ENCODE measurements around the gene MYO7B.

Gene MYO7B

DNA sequence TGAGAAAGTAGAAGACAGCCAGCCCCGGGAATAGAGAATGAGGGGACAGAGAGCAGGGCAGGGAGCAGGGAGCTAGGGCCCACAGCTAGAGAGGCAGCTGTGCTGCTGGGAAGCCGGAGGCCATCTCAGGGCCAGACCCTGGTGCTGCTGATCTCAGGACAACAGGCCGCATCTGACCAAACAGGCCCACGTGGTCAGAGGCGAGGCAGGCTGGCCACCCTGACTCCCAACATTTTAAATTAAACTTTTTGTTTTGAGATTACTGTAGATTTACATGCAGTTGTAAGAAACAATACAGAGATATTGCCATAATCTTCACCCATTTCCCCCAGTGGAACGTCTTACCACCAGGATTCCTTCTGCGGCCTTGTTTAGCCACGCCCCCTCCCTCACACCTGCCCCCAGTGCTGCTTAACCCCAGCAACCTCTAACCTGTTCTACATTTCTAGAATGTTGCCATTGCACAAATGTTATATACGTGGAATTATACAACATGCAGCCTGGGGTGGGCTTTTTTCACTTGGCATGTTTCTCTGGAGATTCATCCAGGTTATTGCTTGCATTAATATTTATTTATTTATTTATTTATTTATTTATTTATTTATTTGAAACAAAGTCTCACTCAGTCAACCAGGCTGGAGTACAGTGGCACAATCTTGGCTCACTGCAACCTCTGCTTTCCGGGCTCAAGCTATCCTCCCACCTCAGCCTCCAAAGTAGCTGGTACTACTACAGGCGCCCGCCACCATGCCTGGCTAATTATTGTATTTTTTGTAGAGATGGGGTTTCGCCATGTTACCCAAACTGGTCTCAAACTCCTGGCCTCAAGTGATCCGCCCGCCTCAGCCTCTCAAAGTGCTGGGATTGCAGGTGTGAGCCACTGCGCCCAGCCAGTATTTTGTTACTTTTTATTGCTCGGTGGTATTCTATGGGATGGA is 61.8 kb downstream of the MYO7B start:
- Histone ChIP-seq H3K4me2 (ENCODE audit: low read length) (no peak overlapping the region), H3K27ac (ENCODE audit: low read length) (no peak overlapping the region), H3K9ac (ENCODE audit: low read length) (no peak overlapping the region), H3K9me3 (ENCODE audit: insufficient read depth, low read length) (no peaks in the 10 kb centered on the region), H3K36me3 (replicated peaks; ENCODE audit: low read depth, low read length) (no peaks in the 10 kb centered on the region), H4K20me1 (ENCODE audit: insufficient read depth, low read length) (no peaks in the 10 kb centered on the region), H3K4me1 (ENCODE audit: low read length) (no peaks in the 10 kb centered on the region), H3K27me3 (ENCODE audit: low read depth, low read length) (no peaks in the 10 kb centered on the region), H3K79me2 (ENCODE audit: low read length) (no peaks in the 10 kb centered on the region), H3K4me3 (ENCODE audit: low read length) (no peak overlapping the region), H2AFZ (ENCODE audit: low read depth, low read length) (no peak overlapping the region)
- TF ChIP-seq, protein P1, sequence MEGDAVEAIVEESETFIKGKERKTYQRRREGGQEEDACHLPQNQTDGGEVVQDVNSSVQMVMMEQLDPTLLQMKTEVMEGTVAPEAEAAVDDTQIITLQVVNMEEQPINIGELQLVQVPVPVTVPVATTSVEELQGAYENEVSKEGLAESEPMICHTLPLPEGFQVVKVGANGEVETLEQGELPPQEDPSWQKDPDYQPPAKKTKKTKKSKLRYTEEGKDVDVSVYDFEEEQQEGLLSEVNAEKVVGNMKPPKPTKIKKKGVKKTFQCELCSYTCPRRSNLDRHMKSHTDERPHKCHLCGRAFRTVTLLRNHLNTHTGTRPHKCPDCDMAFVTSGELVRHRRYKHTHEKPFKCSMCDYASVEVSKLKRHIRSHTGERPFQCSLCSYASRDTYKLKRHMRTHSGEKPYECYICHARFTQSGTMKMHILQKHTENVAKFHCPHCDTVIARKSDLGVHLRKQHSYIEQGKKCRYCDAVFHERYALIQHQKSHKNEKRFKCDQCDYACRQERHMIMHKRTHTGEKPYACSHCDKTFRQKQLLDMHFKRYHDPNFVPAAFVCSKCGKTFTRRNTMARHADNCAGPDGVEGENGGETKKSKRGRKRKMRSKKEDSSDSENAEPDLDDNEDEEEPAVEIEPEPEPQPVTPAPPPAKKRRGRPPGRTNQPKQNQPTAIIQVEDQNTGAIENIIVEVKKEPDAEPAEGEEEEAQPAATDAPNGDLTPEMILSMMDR (IDR thresholded peaks at IDR 0.05; ENCODE audit: low read depth, low read length): no peak
- TF ChIP-seq EZH2phosphoT487 (IDR thresholded peaks at IDR 0.05; ENCODE audit: low read depth): no peak

DNA sequence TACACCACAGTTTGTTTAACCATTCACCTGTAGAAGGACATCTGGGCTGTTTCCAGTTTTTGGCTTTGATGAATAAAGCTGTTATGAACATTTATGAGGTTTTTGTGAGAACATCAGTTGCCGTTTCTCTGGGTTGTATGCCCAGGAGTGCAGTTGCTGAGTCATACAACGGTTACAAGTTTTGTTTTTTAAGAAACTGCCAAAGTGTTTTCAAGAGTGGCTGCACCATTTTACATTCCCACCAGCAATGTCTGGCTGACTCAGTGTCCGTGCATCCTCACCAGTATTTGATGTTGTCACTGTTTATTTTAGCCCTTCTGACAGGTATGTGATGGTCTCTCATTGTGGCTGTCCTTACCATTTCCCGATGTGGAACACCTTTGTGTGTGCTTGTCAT is 62.5 kb downstream of the MYO7B start:
- Histone ChIP-seq H3K4me1 (ENCODE audit: low read length) (no peaks in the 10 kb centered on the region), H3K4me2 (ENCODE audit: low read length) (no peak overlapping the region), H3K79me2 (ENCODE audit: low read length) (no peaks in the 10 kb centered on the region), H3K9me3 (ENCODE audit: insufficient read depth, low read length) (0 out of 2 replicates have a peak, but pooled peaks cover under 1% of the 10 kb centered on the region), H3K27me3 (ENCODE audit: low read depth, low read length) (no peaks in the 10 kb centered on the region), H2AFZ (ENCODE audit: low read depth, low read length) (no peak overlapping the region), H3K27ac (ENCODE audit: low read length) (no peak overlapping the region), H4K20me1 (ENCODE audit: insufficient read depth, low read length) (no peaks in the 10 kb centered on the region), H3K4me3 (ENCODE audit: low read length) (no peak overlapping the region), H3K9ac (ENCODE audit: low read length) (no peak overlapping the region), H3K36me3 (replicated peaks; ENCODE audit: low read depth, low read length) (no peaks in the 10 kb centered on the region)
- no peak for TF ChIP-seq EZH2phosphoT487 (IDR thresholded peaks at IDR 0.05; ENCODE audit: low read depth)
- TF ChIP-seq, protein P1 (IDR thresholded peaks at IDR 0.05; ENCODE audit: low read depth, low read length): no peak

DNA sequence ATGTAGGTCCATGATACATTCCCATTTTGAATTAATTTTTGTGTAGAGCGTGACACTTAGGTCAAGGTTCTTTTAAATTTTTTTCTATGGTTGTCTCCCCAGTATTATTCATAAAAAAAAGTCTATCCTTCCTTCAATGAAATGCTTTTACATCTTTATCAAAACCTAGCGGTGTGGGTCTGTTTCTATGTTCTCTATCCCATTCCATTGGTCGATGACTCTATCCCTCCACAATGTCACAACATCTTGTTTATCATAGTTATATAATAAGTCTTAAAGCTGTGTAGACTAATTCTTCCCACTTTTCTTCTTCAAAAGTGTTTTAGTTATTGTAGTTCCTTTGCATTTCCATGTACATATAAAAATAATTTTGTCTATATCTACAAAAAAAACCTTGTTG is 63.2 kb downstream of the MYO7B start:
- Histone ChIP-seq H3K4me3 (ENCODE audit: low read length) (no peak overlapping the region), H3K27ac (ENCODE audit: low read length) (no peak overlapping the region), H3K4me2 (ENCODE audit: low read length) (no peak overlapping the region), H4K20me1 (ENCODE audit: insufficient read depth, low read length) (no peaks in the 10 kb centered on the region), H2AFZ (ENCODE audit: low read depth, low read length) (no peak overlapping the region), H3K9me3 (ENCODE audit: insufficient read depth, low read length) (0 out of 2 replicates have a peak, but pooled peaks cover 4% of the 10 kb centered on the region), H3K4me1 (ENCODE audit: low read length) (no peaks in the 10 kb centered on the region), H3K9ac (ENCODE audit: low read length) (no peak overlapping the region), H3K36me3 (replicated peaks; ENCODE audit: low read depth, low read length) (no peaks in the 10 kb centered on the region), H3K79me2 (ENCODE audit: low read length) (no peaks in the 10 kb centered on the region), H3K27me3 (ENCODE audit: low read depth, low read length) (no peaks in the 10 kb centered on the region)
- TF ChIP-seq, protein P1 (IDR thresholded peaks at IDR 0.05; ENCODE audit: low read depth, low read length): no peak
- TF ChIP-seq EZH2phosphoT487 (IDR thresholded peaks at IDR 0.05; ENCODE audit: low read depth): no peak

DNA sequence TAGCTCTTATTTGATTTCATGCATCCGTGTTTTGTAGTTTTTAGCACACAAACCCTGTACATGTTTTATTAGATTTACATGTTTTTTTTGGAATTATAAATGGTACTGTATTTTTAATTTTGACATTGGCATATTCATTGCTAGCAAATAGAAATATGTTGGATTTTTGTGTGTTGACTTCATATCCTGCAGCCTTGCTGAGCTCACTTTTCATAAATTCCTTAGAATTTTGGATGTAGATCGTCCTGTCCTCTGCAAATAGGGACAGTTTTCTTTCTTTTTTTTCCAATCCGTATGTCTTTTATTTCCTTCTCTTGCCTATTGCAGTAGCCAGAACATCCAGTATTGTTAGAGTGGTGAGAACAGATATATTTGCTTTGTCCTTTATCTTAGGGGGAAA is 63.7 kb downstream of the MYO7B start:
- Histone ChIP-seq H3K27me3 (ENCODE audit: low read depth, low read length) (no peaks in the 10 kb centered on the region), H3K36me3 (replicated peaks; ENCODE audit: low read depth, low read length) (no peaks in the 10 kb centered on the region), H3K9ac (ENCODE audit: low read length) (no peak overlapping the region), H3K4me1 (ENCODE audit: low read length) (no peaks in the 10 kb centered on the region), H3K4me2 (ENCODE audit: low read length) (no peak overlapping the region), H3K9me3 (ENCODE audit: insufficient read depth, low read length) (0 out of 2 replicates have a peak, but pooled peaks cover 4% of the 10 kb centered on the region), H3K27ac (ENCODE audit: low read length) (no peak overlapping the region), H3K4me3 (ENCODE audit: low read length) (no peak overlapping the region), H4K20me1 (ENCODE audit: insufficient read depth, low read length) (no peaks in the 10 kb centered on the region), H2AFZ (ENCODE audit: low read depth, low read length) (no peak overlapping the region), H3K79me2 (ENCODE audit: low read length) (no peaks in the 10 kb centered on the region)
- TF ChIP-seq EZH2phosphoT487 (IDR thresholded peaks at IDR 0.05; ENCODE audit: low read depth): no peak
- TF ChIP-seq, protein P1 (IDR thresholded peaks at IDR 0.05; ENCODE audit: low read depth, low read length): no peak

Measured in OCI-LY3 (cell line).